ENCODE data around the gene RAPGEF2. TPM values are rescaled to one million over a fixed set of nuclear protein-coding genes. Genes with fewer than 3 reads are reported as not detected.

RAPGEF2 gene
- total RNA-seq, 6 experiments from 2014 or later, result 22.2 to 36.4 (median 31.5) TPM

DNA sequence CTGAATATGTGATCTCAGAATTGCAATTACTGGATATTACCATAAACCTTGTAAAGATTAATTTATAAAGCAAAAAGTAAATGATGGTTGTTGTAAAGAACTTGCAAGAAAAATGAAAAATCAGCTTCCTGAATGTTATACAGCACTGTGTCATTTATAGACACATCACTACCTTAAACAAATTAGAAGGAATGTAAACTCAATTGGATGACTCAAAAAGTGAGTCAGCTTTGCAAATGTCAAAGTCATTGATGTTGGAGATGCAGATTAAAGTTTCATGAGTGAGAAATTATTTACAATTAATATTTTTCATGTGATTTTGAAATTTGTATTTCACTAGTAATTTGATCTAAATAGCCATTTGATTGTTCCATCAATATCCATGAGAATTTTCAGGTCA lies 193.2 kb downstream of the RAPGEF2 start:
- peaks cover 72% of the 10 kb centered on the region for H3K4me1 Mint-ChIP-seq (ENCODE audit: low read depth)
- no peaks in the 10 kb centered on the region; the same call in 1 of the 2 replicates for H3K27me3 Mint-ChIP-seq (ENCODE audit: insufficient read depth)
- DNase-seq, result peak; percentile 52
- TF ChIP-seq, protein P1, sequence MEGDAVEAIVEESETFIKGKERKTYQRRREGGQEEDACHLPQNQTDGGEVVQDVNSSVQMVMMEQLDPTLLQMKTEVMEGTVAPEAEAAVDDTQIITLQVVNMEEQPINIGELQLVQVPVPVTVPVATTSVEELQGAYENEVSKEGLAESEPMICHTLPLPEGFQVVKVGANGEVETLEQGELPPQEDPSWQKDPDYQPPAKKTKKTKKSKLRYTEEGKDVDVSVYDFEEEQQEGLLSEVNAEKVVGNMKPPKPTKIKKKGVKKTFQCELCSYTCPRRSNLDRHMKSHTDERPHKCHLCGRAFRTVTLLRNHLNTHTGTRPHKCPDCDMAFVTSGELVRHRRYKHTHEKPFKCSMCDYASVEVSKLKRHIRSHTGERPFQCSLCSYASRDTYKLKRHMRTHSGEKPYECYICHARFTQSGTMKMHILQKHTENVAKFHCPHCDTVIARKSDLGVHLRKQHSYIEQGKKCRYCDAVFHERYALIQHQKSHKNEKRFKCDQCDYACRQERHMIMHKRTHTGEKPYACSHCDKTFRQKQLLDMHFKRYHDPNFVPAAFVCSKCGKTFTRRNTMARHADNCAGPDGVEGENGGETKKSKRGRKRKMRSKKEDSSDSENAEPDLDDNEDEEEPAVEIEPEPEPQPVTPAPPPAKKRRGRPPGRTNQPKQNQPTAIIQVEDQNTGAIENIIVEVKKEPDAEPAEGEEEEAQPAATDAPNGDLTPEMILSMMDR (IDR thresholded peaks at IDR 0.05), result no peak
- peak overlapping the region; percentile 69 for H3K27ac Mint-ChIP-seq
- H3K36me3 Mint-ChIP-seq (ENCODE audit: low read depth), result peaks cover 10% of the 10 kb centered on the region
- H3K4me3 Mint-ChIP-seq, result peak overlapping the region; percentile 61
- no peaks in the 10 kb centered on the region for H3K9me3 Mint-ChIP-seq

DNA sequence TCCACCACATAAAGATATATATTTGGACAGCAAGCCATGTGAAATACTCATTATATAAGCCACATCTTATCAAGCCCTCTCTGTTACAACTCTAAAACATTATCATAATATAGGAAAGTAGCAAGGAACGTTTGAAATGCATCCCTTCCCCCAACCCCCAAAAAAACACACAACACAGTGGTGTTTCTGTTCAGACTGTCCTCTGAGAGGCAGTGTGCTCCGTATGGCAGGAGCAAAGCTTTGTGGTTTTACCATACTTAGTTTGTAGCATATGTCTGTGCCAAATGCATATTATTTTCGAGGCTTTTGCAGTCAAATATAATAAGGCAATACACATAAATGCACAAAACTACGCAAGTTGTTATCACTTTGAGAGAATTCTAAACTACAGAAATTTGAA lies 194.2 kb downstream of the RAPGEF2 start:
- peaks cover 10% of the 10 kb centered on the region for H3K36me3 Mint-ChIP-seq (ENCODE audit: low read depth)
- H3K27ac Mint-ChIP-seq, result peak overlapping the region; percentile 69
- peaks cover 62% of the 10 kb centered on the region for H3K4me1 Mint-ChIP-seq (ENCODE audit: low read depth)
- TF ChIP-seq, protein P1 (IDR thresholded peaks at IDR 0.05), result no peak
- DNase-seq, result no peak
- no peaks in the 10 kb centered on the region for H3K9me3 Mint-ChIP-seq
- no peaks in the 10 kb centered on the region; the same call in 1 of the 2 replicates for H3K27me3 Mint-ChIP-seq (ENCODE audit: insufficient read depth)
- H3K4me3 Mint-ChIP-seq, result no peak overlapping the region

DNA sequence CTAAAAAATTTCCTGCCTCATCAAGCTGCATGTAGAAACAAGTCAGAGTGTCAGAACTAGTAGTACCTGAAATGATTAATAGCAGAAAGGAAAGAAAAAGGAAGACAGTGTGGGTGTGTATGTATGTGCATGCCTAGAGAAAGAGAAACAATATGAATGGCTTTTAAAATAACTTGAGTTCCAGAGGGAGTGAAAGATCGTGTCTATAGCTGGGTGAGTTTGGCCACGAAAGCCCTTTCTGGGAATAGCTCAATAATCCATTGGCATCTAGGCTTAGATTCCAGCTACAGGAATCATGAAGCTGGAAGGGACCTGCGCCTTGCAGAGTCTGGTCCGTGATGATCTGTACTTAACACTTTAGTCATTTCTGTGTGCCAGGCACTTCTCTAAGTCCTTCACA lies 195.6 kb downstream of the RAPGEF2 start:
- Mint-ChIP-seq H3K9me3 (no peaks in the 10 kb centered on the region), H3K27ac (peak overlapping the region; percentile 84), H3K27me3 (ENCODE audit: insufficient read depth) (no peaks in the 10 kb centered on the region; the same call in none of the 2 replicates), H3K4me3 (peak overlapping the region; percentile 81), H3K4me1 (ENCODE audit: low read depth) (peaks cover 52% of the 10 kb centered on the region), H3K36me3 (ENCODE audit: low read depth) (peaks cover 9% of the 10 kb centered on the region)
- DNase-seq, result peak; percentile 68
- TF ChIP-seq, protein P1 (IDR thresholded peaks at IDR 0.05), result no peak

DNA sequence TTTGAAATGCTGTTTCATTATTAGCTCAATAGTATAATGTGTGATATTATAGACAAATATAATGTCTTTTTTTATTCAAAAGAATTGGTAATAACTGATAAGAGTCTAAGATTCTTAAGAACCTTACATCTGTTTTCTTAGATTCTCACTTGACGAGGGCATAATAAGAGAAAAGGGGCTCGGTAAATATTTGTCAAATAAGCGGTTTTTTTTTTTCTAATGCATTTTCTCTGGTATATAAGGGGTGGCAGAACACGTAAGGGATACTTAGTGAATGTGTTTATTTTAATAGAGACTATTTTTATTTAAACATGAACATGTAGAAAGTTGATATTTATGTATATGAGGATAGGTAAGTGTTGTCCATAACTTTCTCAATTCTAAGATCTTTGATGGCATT lies 200.6 kb downstream of the RAPGEF2 start:
- Mint-ChIP-seq H3K36me3 (ENCODE audit: low read depth) (peaks cover 20% of the 10 kb centered on the region), H3K4me1 (ENCODE audit: low read depth) (peaks cover 36% of the 10 kb centered on the region), H3K9me3 (no peaks in the 10 kb centered on the region), H3K4me3 (no peak overlapping the region), H3K27ac (no peak overlapping the region; the same call in 1 of the 2 replicates), H3K27me3 (ENCODE audit: insufficient read depth) (no peaks in the 10 kb centered on the region; the same call in none of the 2 replicates)
- DNase-seq, result no peak
- TF ChIP-seq, protein P1 (IDR thresholded peaks at IDR 0.05), result no peak

DNA sequence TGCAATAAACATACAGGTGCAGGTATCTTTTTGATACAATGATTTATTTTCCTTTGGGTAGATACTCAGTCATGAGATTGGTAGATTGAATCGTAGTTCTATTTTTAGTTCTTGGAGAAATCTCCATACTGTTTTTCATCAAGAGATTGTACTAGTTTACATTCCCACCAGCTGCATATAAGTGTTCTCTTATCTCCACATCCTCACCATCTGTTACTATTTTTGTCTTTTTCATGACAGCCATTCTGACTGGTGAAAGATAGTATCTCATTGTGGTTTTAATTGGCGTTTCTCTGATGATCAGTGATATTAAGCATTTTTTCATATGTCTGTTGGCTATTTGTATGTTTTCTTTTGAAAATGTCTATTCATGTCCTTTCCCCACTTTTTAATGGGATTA lies 202.2 kb downstream of the RAPGEF2 start:
- no peak overlapping the region for H3K4me3 Mint-ChIP-seq
- TF ChIP-seq, protein P1 (IDR thresholded peaks at IDR 0.05), result no peak
- no peaks in the 10 kb centered on the region for H3K9me3 Mint-ChIP-seq
- H3K36me3 Mint-ChIP-seq (ENCODE audit: low read depth), result peaks cover 24% of the 10 kb centered on the region
- no peak overlapping the region for H3K27ac Mint-ChIP-seq
- no peak for DNase-seq
- H3K27me3 Mint-ChIP-seq (ENCODE audit: insufficient read depth), result peaks cover 1% of the 10 kb centered on the region; the same call in 1 of the 2 replicates
- peaks cover 40% of the 10 kb centered on the region for H3K4me1 Mint-ChIP-seq (ENCODE audit: low read depth)
